PFSK-1 (cell line): Measurements from ENCODE around the gene MAP3K10.

Experiments used
- FOXP2 ChIP-seq: optimal IDR thresholded peaks from 2 replicates; pipeline ENCODE3; 2011; ENCODE audit warnings: borderline replicate concordance, control low read depth, inconsistent platforms; ENCODE audit not compliant: insufficient read depth; ENCODE audit errors: extremely low read length, extremely low read depth
- POLR2AphosphoS5 ChIP-seq: IDR thresholded peaks from 2 replicates; pipeline ENCODE4 v1.6.1; 2012; ENCODE audit warnings: low read depth, mild to moderate bottlenecking, control low read depth, low read length, moderate library complexity
- REST ChIP-seq, 2 experiments: IDR thresholded peaks; 2 replicates each; pipeline versions ENCODE4 v1.6.1 to v1.8.0; 2011 to 2012; ENCODE audit warnings: low read depth in 2 of 2, low read length in 2 of 2, control low read depth in 1 of 2, inconsistent platforms in 1 of 2, mild to moderate bottlenecking in 1 of 2, moderate library complexity in 1 of 2; ENCODE audit not compliant: insufficient read depth in 1 of 2
- SIN3A ChIP-seq: IDR thresholded peaks from 2 replicates; pipeline ENCODE4 v1.6.1; 2012; ENCODE audit warnings: mild to moderate bottlenecking, low read length, moderate library complexity, borderline replicate concordance; ENCODE audit not compliant: insufficient read depth
- TAF1 ChIP-seq: IDR thresholded peaks from 2 replicates; pipeline ENCODE4 v1.6.1; 2012; ENCODE audit warnings: low read length, control low read depth, borderline replicate concordance; ENCODE audit not compliant: insufficient read depth

The MAP3K10 gene

GRCh38 chr19:40238775-40239174, 47.5 kb downstream of the MAP3K10 start:
- no peak for TF ChIP-seq POLR2AphosphoS5
- TF ChIP-seq TAF1: no peak
- TF ChIP-seq FOXP2: no peak
- no peak for TF ChIP-seq REST (IDR thresholded peaks at IDR 0.05; ENCODE audit: insufficient read depth in 1 of 2, low read depth in 2 of 2, low read length in 2 of 2)
- no peak for TF ChIP-seq SIN3A

DNA sequence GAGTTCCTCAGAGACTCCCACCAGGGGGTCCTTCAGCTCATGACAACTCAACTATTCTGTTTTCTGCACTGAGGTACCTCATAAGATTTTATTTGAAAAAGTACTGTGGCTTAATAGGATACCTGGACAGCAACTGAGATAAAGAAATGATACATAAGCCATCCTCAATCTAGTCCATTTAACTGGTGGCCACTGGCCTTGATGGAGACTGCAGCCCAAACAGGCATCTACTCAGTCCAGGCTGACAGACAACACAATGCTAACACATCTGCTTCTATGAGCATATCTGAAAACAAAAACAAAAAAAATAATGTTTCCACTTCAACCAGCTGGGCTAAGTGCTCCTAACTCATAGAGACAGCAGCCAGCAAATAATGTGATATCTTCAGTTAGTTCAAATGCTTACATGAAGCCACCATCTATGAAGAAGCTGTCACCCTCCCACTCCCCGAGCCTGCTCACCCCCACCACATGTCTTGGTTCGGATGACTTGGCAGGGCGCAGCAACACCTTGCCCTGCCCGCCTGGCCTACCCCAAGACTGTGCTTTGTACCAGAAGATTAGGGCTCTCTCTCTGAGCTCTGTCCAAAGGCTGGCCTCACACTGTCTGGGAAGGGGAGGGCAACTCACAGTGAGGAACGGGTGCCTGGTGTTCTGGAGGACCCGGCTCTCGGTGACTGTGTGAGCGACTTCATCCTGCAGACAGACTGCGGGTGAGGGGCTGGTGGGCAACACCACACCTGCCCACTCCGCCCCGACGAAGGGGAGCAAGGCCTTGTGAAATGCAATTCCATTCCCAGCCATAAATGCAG, 48.4 kb downstream of the MAP3K10 start:
- no peak for TF ChIP-seq TAF1
- no peak for TF ChIP-seq FOXP2
- TF ChIP-seq SIN3A: no peak
- TF ChIP-seq POLR2AphosphoS5: no peak
- TF ChIP-seq REST (IDR thresholded peaks at IDR 0.05; ENCODE audit: insufficient read depth in 1 of 2, low read depth in 2 of 2, low read length in 2 of 2): no peak

- TF ChIP-seq TAF1 (no peak), REST (IDR thresholded peaks at IDR 0.05; ENCODE audit: insufficient read depth in 1 of 2, low read depth in 2 of 2, low read length in 2 of 2) (no peak), POLR2AphosphoS5 (no peak), FOXP2 (no peak), SIN3A (no peak)
Observed at GRCh38 chr19:40240332-40240731, 49.1 kb downstream of the MAP3K10 start.

GRCh38 chr19:40241125-40241808, 50.0 kb downstream of the MAP3K10 start:
- TF ChIP-seq SIN3A (no peak), REST (IDR thresholded peaks at IDR 0.05; ENCODE audit: insufficient read depth in 1 of 2, low read depth in 2 of 2, low read length in 2 of 2) (no peak), TAF1 (no peak), POLR2AphosphoS5 (no peak), FOXP2 (no peak)
